ENCODE data around the gene MDFIC2.

Gene MDFIC2

GRCh38 chr3:70333080-70333479, 20.6 kb upstream of the MDFIC2 start:
- H3K9me3 ChIP-seq (ENCODE audit: insufficient read depth, low read length) = no peaks in the 10 kb centered on the region
- H3K27ac ChIP-seq (ENCODE audit: low read depth, low read length) = no peak overlapping the region
- H3K36me3 ChIP-seq (ENCODE audit: low read length) = no peaks in the 10 kb centered on the region
- H3K27me3 ChIP-seq (ENCODE audit: low read length) = no peaks in the 10 kb centered on the region
- H3K79me2 ChIP-seq (ENCODE audit: insufficient read depth, low read length) = no peaks in the 10 kb centered on the region
- H3F3A ChIP-seq (ENCODE audit: insufficient read depth) = no peaks in the 10 kb centered on the region
- H3K4me2 ChIP-seq (ENCODE audit: low read depth, low read length, poor library complexity, severe bottlenecking) = no peak overlapping the region
- no peak overlapping the region for H3K4me3 ChIP-seq (ENCODE audit: insufficient read depth, low read length, poor library complexity, severe bottlenecking)
- H3K9ac ChIP-seq (ENCODE audit: low read length) = no peak overlapping the region
- no peak for TF ChIP-seq EZH2phosphoT487 (conservative IDR thresholded peaks at IDR 0.05; ENCODE audit: low read length)
- TF ChIP-seq, protein P1, sequence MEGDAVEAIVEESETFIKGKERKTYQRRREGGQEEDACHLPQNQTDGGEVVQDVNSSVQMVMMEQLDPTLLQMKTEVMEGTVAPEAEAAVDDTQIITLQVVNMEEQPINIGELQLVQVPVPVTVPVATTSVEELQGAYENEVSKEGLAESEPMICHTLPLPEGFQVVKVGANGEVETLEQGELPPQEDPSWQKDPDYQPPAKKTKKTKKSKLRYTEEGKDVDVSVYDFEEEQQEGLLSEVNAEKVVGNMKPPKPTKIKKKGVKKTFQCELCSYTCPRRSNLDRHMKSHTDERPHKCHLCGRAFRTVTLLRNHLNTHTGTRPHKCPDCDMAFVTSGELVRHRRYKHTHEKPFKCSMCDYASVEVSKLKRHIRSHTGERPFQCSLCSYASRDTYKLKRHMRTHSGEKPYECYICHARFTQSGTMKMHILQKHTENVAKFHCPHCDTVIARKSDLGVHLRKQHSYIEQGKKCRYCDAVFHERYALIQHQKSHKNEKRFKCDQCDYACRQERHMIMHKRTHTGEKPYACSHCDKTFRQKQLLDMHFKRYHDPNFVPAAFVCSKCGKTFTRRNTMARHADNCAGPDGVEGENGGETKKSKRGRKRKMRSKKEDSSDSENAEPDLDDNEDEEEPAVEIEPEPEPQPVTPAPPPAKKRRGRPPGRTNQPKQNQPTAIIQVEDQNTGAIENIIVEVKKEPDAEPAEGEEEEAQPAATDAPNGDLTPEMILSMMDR (IDR thresholded peaks at IDR 0.05; ENCODE audit: insufficient read depth, low read length, poor library complexity, severe bottlenecking) = no peak
- H3K9me2 ChIP-seq (replicated peaks; ENCODE audit: insufficient read depth, low read length) = no peaks in the 10 kb centered on the region
- no peaks in the 10 kb centered on the region for H4K20me1 ChIP-seq (ENCODE audit: low read depth, low read length)
- no peak overlapping the region for H2AFZ ChIP-seq (ENCODE audit: low read depth, low read length, severe bottlenecking)

- no peaks in the 10 kb centered on the region for H3K79me2 ChIP-seq (ENCODE audit: insufficient read depth, low read length)
These were observed 2.6 kb upstream of the MDFIC2 start for GRCh38 chr3:70315021-70315420.

GRCh38 chr3:70310809-70311208, 1.6 kb downstream of the MDFIC2 start:
- Histone ChIP-seq H3F3A (ENCODE audit: insufficient read depth) (no peaks in the 10 kb centered on the region), H2AFZ (ENCODE audit: low read depth, low read length, severe bottlenecking) (no peak overlapping the region), H3K9me2 (replicated peaks; ENCODE audit: insufficient read depth, low read length) (no peaks in the 10 kb centered on the region), H3K36me3 (ENCODE audit: low read length) (no peaks in the 10 kb centered on the region), H4K20me1 (ENCODE audit: low read depth, low read length) (no peaks in the 10 kb centered on the region), H3K4me2 (ENCODE audit: low read depth, low read length, poor library complexity, severe bottlenecking) (no peak overlapping the region), H3K9ac (ENCODE audit: low read length) (no peak overlapping the region), H3K27me3 (ENCODE audit: low read length) (no peaks in the 10 kb centered on the region), H3K9me3 (ENCODE audit: insufficient read depth, low read length) (no peaks in the 10 kb centered on the region), H3K79me2 (ENCODE audit: insufficient read depth, low read length) (no peaks in the 10 kb centered on the region), H3K27ac (ENCODE audit: low read depth, low read length) (no peak overlapping the region), H3K4me3 (ENCODE audit: insufficient read depth, low read length, poor library complexity, severe bottlenecking) (no peak overlapping the region)
- TF ChIP-seq, protein P1 (IDR thresholded peaks at IDR 0.05; ENCODE audit: insufficient read depth, low read length, poor library complexity, severe bottlenecking) = no peak
- no peak for TF ChIP-seq EZH2phosphoT487 (conservative IDR thresholded peaks at IDR 0.05; ENCODE audit: low read length)

More at GRCh38 chr3:70315021-70315420, 2.6 kb upstream of the MDFIC2 start:
- no peak overlapping the region for H2AFZ ChIP-seq (ENCODE audit: low read depth, low read length, severe bottlenecking)
- no peak overlapping the region for H3K9ac ChIP-seq (ENCODE audit: low read length)
- TF ChIP-seq EZH2phosphoT487 (conservative IDR thresholded peaks at IDR 0.05; ENCODE audit: low read length) = no peak
- TF ChIP-seq, protein P1 (IDR thresholded peaks at IDR 0.05; ENCODE audit: insufficient read depth, low read length, poor library complexity, severe bottlenecking) = no peak
- no peaks in the 10 kb centered on the region for H3K9me2 ChIP-seq (replicated peaks; ENCODE audit: insufficient read depth, low read length)
- no peaks in the 10 kb centered on the region for H4K20me1 ChIP-seq (ENCODE audit: low read depth, low read length)
- no peak overlapping the region for H3K27ac ChIP-seq (ENCODE audit: low read depth, low read length)
- H3K4me3 ChIP-seq (ENCODE audit: insufficient read depth, low read length, poor library complexity, severe bottlenecking) = no peak overlapping the region
- no peaks in the 10 kb centered on the region for H3K27me3 ChIP-seq (ENCODE audit: low read length)
- no peak overlapping the region for H3K4me2 ChIP-seq (ENCODE audit: low read depth, low read length, poor library complexity, severe bottlenecking)
- no peaks in the 10 kb centered on the region for H3K36me3 ChIP-seq (ENCODE audit: low read length)
- H3K9me3 ChIP-seq (ENCODE audit: insufficient read depth, low read length) = no peaks in the 10 kb centered on the region
- H3F3A ChIP-seq (ENCODE audit: insufficient read depth) = no peaks in the 10 kb centered on the region

Measured in SU-DHL-6 (cell line).